HCT116 (cell line): ENCODE results near the gene CTSH. TPM values are rescaled to one million over a fixed set of nuclear protein-coding genes. Genes with fewer than 3 reads are reported as not detected.

Experiments
- ATAC-seq: fragments of 200-7000 bp; cut with Tn5 transposase; 2 replicates; pipeline ENCODE4 v1.9.1; 2020; ENCODE audit warnings: mild to moderate bottlenecking, moderate library complexity
- BruUV-seq: library from RNA; stranded (reverse); fragments of 400-500 nt; replicated peaks from 2 replicates; lab custom pipeline; 2021; lab: Mats Ljungman, UMichigan
- CTCF ChIA-PET: fragments of 300-600 bp; sonication (Branson Sonifier 250); formaldehyde crosslinking; loops from one replicate; lab custom pipeline; 2021; ENCODE audit warnings: antibody characterized with exemption; lab: Charles Lee
- POLR2A ChIA-PET: fragments of 300-600, 350-600 bp; sonication (Branson Sonifier 250); formaldehyde crosslinking; loops from one replicate; lab custom pipeline; 2021; ENCODE audit warnings: antibody characterized with exemption; lab: Charles Lee
- RAD21 ChIA-PET, 2 experiments: fragments of 300-600 bp; sonication (Branson Sonifier 250); formaldehyde crosslinking; loops; one replicate each; lab custom pipeline; 2023; ENCODE audit warnings: low total read pairs in 2 of 2; ENCODE audit not compliant: uncharacterized antibody in 2 of 2, unreplicated experiment in 2 of 2, low non-redundant PET in 1 of 2; lab: Charles Lee
- DNase-seq: peaks from one replicate; pipeline ENCODE4 v3.0.0-alpha.2; 2010; ENCODE audit warnings: low read depth, low spot score
- H2AFZ ChIP-seq: fragments of 200-600 bp; shearing (Covaris generic), sonication (generic); 2 replicates; pipeline ENCODE4 v1.6.1; 2017; ENCODE audit warnings: low read depth, mixed run types, mixed read lengths, antibody characterized with exemption, low read length; ENCODE audit not compliant: poor library complexity, severe bottlenecking
- H3K27ac ChIP-seq: 2 replicates; pipeline ENCODE4 v1.5.1; 2012; ENCODE audit warnings: low read depth, low read length
- H3K27me3 ChIP-seq: fragments of 200-600 bp; sonication (generic); 2 replicates; pipeline ENCODE4 v1.6.1; 2016; ENCODE audit warnings: mixed run types, low read length, mixed read lengths; ENCODE audit not compliant: insufficient read depth
- H3K36me3 ChIP-seq, 2 experiments: fragments of 200-500 bp in 1 of 2; fragments of 200-600 bp in 1 of 2; sonication (Bioruptor generic) in 1 of 2; sonication (generic) in 1 of 2; 2 replicates each; pipeline versions ENCODE4 v1.5.1 to v1.6.1; 2014 to 2016; ENCODE audit warnings: low read length in 2 of 2, inconsistent platforms in 1 of 2, mixed read lengths in 1 of 2, mixed run types in 1 of 2; ENCODE audit not compliant: insufficient read depth in 2 of 2, control insufficient read depth in 1 of 2
- H3K4me1 ChIP-seq, 2 experiments: fragments of 200-600 bp in 1 of 2; sonication (generic) in 1 of 2; 2 replicates each; pipeline versions ENCODE4 v1.5.1 to v1.6.1; 2012 to 2017; ENCODE audit warnings: low read length in 2 of 2, inconsistent platforms in 1 of 2, mild to moderate bottlenecking in 1 of 2, mixed read lengths in 1 of 2, mixed run types in 1 of 2, moderate library complexity in 1 of 2; ENCODE audit not compliant: insufficient read depth in 2 of 2, control insufficient read depth in 1 of 2
- H3K4me2 ChIP-seq: fragments of 200-600 bp; sonication (generic); 2 replicates; pipeline ENCODE4 v1.6.1; 2017; ENCODE audit warnings: mixed run types, low read length, mixed read lengths
- H3K4me3 ChIP-seq, 2 experiments: fragments of 200-600 bp in 1 of 2; sonication (generic) in 1 of 2; replicated peaks in 1 of 2; 2 replicates each; pipeline ENCODE4 v1.5.1; 2011 to 2016; ENCODE audit warnings: low read length in 2 of 2, control low read depth in 1 of 2, low read depth in 1 of 2, mild to moderate bottlenecking in 1 of 2, mixed read lengths in 1 of 2, mixed run types in 1 of 2
- H3K79me2 ChIP-seq: fragments of 200-600 bp; sonication (generic); 2 replicates; pipeline ENCODE4 v1.6.1; 2017; ENCODE audit warnings: mild to moderate bottlenecking, mixed run types, low read length, moderate library complexity, mixed read lengths; ENCODE audit not compliant: insufficient read depth
- H3K9ac ChIP-seq: fragments of 200-600 bp; sonication (generic); 2 replicates; pipeline ENCODE4 v1.6.1; 2016; ENCODE audit warnings: low read length, mixed read lengths
- H3K9me2 ChIP-seq: fragments of 200-600 bp; sonication (generic), shearing (Covaris generic); 2 replicates; pipeline ENCODE4 v1.6.1; 2017; ENCODE audit warnings: mixed run types, mild to moderate bottlenecking, moderate library complexity; ENCODE audit not compliant: insufficient read depth
- H3K9me3 ChIP-seq, 2 experiments: fragments of 200-500 bp in 1 of 2; fragments of 200-600 bp in 1 of 2; sonication (Bioruptor generic) in 1 of 2; sonication (generic) in 1 of 2; 2 replicates each; pipeline ENCODE4 v1.6.1; 2014 to 2017; ENCODE audit warnings: low read length in 2 of 2, mixed read lengths in 2 of 2, inconsistent platforms in 1 of 2, low read depth in 1 of 2, mild to moderate bottlenecking in 1 of 2, mixed run types in 1 of 2, moderate library complexity in 1 of 2; ENCODE audit not compliant: control insufficient read depth in 1 of 2, insufficient read depth in 1 of 2
- H4K20me1 ChIP-seq: fragments of 200-600 bp; sonication (generic), shearing (Covaris generic); 2 replicates; pipeline ENCODE4 v1.6.1; 2017; ENCODE audit warnings: mixed run types, mild to moderate bottlenecking, moderate library complexity; ENCODE audit not compliant: insufficient read depth
- EGR1 ChIP-seq: IDR thresholded peaks from 2 replicates; pipeline ENCODE4 v1.6.1; 2012; ENCODE audit warnings: low read depth
- POLR2AphosphoS5 ChIP-seq: IDR thresholded peaks from 2 replicates; pipeline ENCODE4 v1.6.1; 2011; ENCODE audit warnings: mild to moderate bottlenecking, low read depth, low read length, moderate library complexity
- YY1 ChIP-seq: IDR thresholded peaks from 2 replicates; pipeline ENCODE4 v1.6.1; 2011; ENCODE audit warnings: low read length, low read depth, moderate library complexity, mild to moderate bottlenecking; ENCODE audit not compliant: insufficient replicate concordance; ENCODE audit errors: extremely low read depth
- ZNF274 ChIP-seq: fragments of 200-500 bp; sonication (Bioruptor generic); IDR thresholded peaks from 2 replicates; pipeline ENCODE4 v1.6.1; 2014; ENCODE audit warnings: mild to moderate bottlenecking, low read depth, low read length, inconsistent platforms
- intact Hi-C: fragments of 100-400 bp; cut with micrococcal nuclease; formaldehyde crosslinking; loops from 2 replicates; pipeline ENCODE4 v1.10.0; 2022
- total RNA-seq: library from RNA; stranded (reverse); gene quantifications from one replicate; pipeline ENCODE4 v1.2.1, GENCODE V29; 2021; ENCODE audit not compliant: unreplicated experiment
- TF ChIP-seq, protein P1 (sequence below): IDR thresholded peaks from 2 replicates; pipeline ENCODE4 v1.6.1; 2011; ENCODE audit warnings: mild to moderate bottlenecking, low read length, moderate library complexity; ENCODE audit not compliant: insufficient replicate concordance; ENCODE audit errors: extremely low read depth
- TF ChIP-seq, protein P2 (sequence below): IDR thresholded peaks from 2 replicates; pipeline ENCODE4 v1.6.1; 2012
- TF ChIP-seq, protein P3 (sequence below): IDR thresholded peaks from 2 replicates; pipeline ENCODE4 v1.6.1; 2012

The CTSH gene
- total RNA-seq, 1 experiment from 2014 or later = 37.5 TPM

DNA sequence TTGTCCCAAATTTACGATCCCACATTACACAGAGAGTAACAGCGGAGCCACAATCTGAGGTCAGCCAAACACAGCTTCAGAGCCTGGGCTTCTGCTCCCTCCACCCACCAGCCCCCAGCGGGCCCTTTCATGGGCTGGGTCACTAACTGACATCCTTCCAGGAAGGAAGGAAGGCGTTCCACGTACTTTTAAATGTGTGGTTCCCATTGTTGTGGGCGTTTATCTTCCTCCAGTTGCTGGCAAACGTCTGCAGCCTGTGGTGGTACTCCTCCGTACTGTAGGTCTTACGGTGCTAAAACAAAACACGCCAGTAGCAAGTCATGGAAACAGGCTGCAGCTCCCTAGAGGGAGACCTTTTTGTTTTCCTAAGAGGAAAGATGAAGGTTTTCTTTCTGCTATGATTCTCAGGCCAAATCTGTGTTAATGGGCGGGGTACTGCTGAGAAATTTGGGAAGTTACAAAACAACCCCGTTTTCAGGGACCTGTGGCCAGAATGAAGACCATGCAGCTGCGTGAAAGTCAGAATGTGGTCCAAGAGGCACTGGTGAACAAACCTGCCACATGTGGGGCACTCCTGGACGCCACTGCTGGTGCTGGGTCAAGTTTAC lies 7.6 kb downstream of the CTSH start:
- no peaks in the 10 kb centered on the region for H3K27me3 ChIP-seq
- no peaks in the 10 kb centered on the region; a peak in 1 of 4 replicates for H3K36me3 ChIP-seq
- no peaks in the 10 kb centered on the region for H3K9me2 ChIP-seq
- no peak for DNase-seq
- POLR2A ChIA-PET = no interaction called here
- H3K9me3 ChIP-seq = no peaks in the 10 kb centered on the region
- H3K4me1 ChIP-seq = no peaks in the 10 kb centered on the region
- H3K27ac ChIP-seq = no peak overlapping the region
- H4K20me1 ChIP-seq = no peaks in the 10 kb centered on the region
- no peak overlapping the region for H2AFZ ChIP-seq
- no peak for ATAC-seq
- no peak for TF ChIP-seq POLR2AphosphoS5
- TF ChIP-seq, protein P1, sequence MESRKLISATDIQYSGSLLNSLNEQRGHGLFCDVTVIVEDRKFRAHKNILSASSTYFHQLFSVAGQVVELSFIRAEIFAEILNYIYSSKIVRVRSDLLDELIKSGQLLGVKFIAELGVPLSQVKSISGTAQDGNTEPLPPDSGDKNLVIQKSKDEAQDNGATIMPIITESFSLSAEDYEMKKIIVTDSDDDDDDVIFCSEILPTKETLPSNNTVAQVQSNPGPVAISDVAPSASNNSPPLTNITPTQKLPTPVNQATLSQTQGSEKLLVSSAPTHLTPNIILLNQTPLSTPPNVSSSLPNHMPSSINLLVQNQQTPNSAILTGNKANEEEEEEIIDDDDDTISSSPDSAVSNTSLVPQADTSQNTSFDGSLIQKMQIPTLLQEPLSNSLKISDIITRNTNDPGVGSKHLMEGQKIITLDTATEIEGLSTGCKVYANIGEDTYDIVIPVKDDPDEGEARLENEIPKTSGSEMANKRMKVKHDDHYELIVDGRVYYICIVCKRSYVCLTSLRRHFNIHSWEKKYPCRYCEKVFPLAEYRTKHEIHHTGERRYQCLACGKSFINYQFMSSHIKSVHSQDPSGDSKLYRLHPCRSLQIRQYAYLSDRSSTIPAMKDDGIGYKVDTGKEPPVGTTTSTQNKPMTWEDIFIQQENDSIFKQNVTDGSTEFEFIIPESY = no peak
- no peak for TF ChIP-seq YY1
- TF ChIP-seq EGR1 = no peak
- TF ChIP-seq, protein P2, sequence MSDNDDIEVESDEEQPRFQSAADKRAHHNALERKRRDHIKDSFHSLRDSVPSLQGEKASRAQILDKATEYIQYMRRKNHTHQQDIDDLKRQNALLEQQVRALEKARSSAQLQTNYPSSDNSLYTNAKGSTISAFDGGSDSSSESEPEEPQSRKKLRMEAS = no peak
- TF ChIP-seq, protein P3, sequence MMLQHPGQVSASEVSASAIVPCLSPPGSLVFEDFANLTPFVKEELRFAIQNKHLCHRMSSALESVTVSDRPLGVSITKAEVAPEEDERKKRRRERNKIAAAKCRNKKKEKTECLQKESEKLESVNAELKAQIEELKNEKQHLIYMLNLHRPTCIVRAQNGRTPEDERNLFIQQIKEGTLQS = no peak
- no peak for TF ChIP-seq ZNF274
- H3K4me2 ChIP-seq = no peak overlapping the region
- BruUV-seq = no TSS peak
- no peak overlapping the region for H3K9ac ChIP-seq
- no peaks in the 10 kb centered on the region for H3K79me2 ChIP-seq
- intact Hi-C loops = no loop called here
- H3K4me3 ChIP-seq = no peak overlapping the region
- RAD21 ChIA-PET = no interaction called here
- CTCF ChIA-PET = no interaction called here
